Spleen (tissue), 11 donors: ENCODE measurements around the gene TSPAN9. TPM values are rescaled to one million over a fixed set of nuclear protein-coding genes. Genes with fewer than 3 reads are reported as not detected.

ENCODE experiments used
- DNase-seq: peaks from one replicate; pipeline ENCODE4 v3.0.0-alpha.2; 2020
- H3K27ac ChIP-seq, 8 donors: fragments of 200-600 bp; sonication (generic) in 7 of 8; 1 replicate in 4 of 8; 2 replicates in 4 of 8; pipeline versions ENCODE4 v1.5.0 to v1.8.0; 2016 to 2021; ENCODE audit warnings: inconsistent platforms in 4 of 8, mild to moderate bottlenecking in 4 of 8, moderate library complexity in 1 of 8
- H3K27me3 ChIP-seq, 7 donors: fragments of 200-600 bp; sonication (generic) in 6 of 7; replicated peaks in 1 of 7; 1 replicate in 4 of 7; 2 replicates in 3 of 7; pipeline versions ENCODE4 v1.5.0 to v1.8.0; 2016 to 2021; ENCODE audit warnings: inconsistent platforms in 3 of 7, mild to moderate bottlenecking in 1 of 7
- H3K36me3 ChIP-seq, 6 donors: fragments of 200-600 bp; sonication (generic) in 5 of 6; 1 replicate in 4 of 6; 2 replicates in 2 of 6; pipeline versions ENCODE4 v1.5.0 to v1.8.0; 2016 to 2021; ENCODE audit warnings: inconsistent platforms in 2 of 6
- H3K4me1 ChIP-seq, 6 donors: fragments of 200-600 bp; sonication (generic) in 5 of 6; 1 replicate in 3 of 6; 2 replicates in 3 of 6; pipeline versions ENCODE4 v1.5.0 to v1.8.0; 2016 to 2021; ENCODE audit warnings: inconsistent platforms in 3 of 6
- H3K4me3 ChIP-seq, 8 donors: fragments of 200-600 bp; sonication (generic) in 7 of 8; 1 replicate in 4 of 8; 2 replicates in 4 of 8; pipeline versions ENCODE4 v1.5.0 to v1.8.0; 2016 to 2021; ENCODE audit warnings: inconsistent platforms in 4 of 8, mild to moderate bottlenecking in 4 of 8, moderate library complexity in 2 of 8
- H3K9me3 ChIP-seq, 8 donors: fragments of 200-600 bp; sonication (generic) in 7 of 8; 1 replicate in 4 of 8; 2 replicates in 4 of 8; pipeline versions ENCODE4 v1.5.0 to v1.8.0; 2016 to 2021; ENCODE audit warnings: inconsistent platforms in 4 of 8
- POLR2A ChIP-seq, 3 donors: fragments of 450-650 bp; IDR thresholded peaks; one replicate each; pipeline ENCODE4 v1.5.1; 2017; ENCODE audit warnings: antibody characterized with exemption in 3 of 3, mild to moderate bottlenecking in 1 of 3
- POLR2AphosphoS5 ChIP-seq, 3 donors: sonication (generic); formaldehyde crosslinking; IDR thresholded peaks; one replicate each; pipeline ENCODE4 v1.5.1; 2017; ENCODE audit warnings: antibody characterized with exemption in 3 of 3
- WGBS, 5 donors: extraction: QIAGEN DNeasy Blood & Tissue Kit in 3 of 5; methylation state at CpG; one replicate each; pipeline versions ENCODE4 v1.1.5 to v1.1.7; 2013 to 2018; 5-methylcytosine and 5-hydroxymethylcytosine counted together
- intact Hi-C: fragments of 100-400 bp; cut with DNase I; formaldehyde crosslinking; loops from one replicate; pipeline ENCODE4 v1.15.0; 2023; ENCODE audit warnings: low total_unique reads
- polyA plus RNA-seq, 3 donors: library from polyadenylated mRNA; stranded (reverse); fragments of 200-250 nt; gene quantifications; one replicate each; pipeline ENCODE4 v1.2.1, GENCODE V29; 2013
- total RNA-seq, 7 donors: library from RNA; depleted of rRNA in 3 of 7; stranded (reverse); fragments of >200 nt in 3 of 7; fragmentation: NEBNext Ultra II Directional in 4 of 7; extraction: Animal tissue kit (Norgen Biotek cat#: 25700) in 4 of 7; gene quantifications; one replicate each; pipeline versions ENCODE4 v1.1.0 to v1.2.1, GENCODE V29; 2016 to 2021
- TF ChIP-seq, protein P1 (sequence below), 11 experiments: fragments of 200-600 bp in 7 of 11; fragments of 450-650 bp in 4 of 11; sonication (generic) in 4 of 11; IDR thresholded peaks in 8 of 11; conservative IDR thresholded peaks in 3 of 11; 1 replicate in 7 of 11; 2 replicates in 4 of 11; pipeline versions ENCODE4 v1.4.0 to v1.8.0; 2016 to 2021; ENCODE audit warnings: antibody characterized with exemption in 11 of 11, inconsistent platforms in 4 of 11, mild to moderate bottlenecking in 1 of 11
- donor health status: healthy with polysubstance abuse.
- donor health status: DM: no; HTN: no; CAD: no; lungs with moderate emphysema.
- donor health status: DM: no; HTN: no; CAD: no.
- donor health status: Bipolar disorder and iron deficiency.
- donor health status: healthy.
- donor health status: DM: no; HTN: no; CAD: no.
- donor health status: DM: yes; HTN: yes; CAD: no.

TSPAN9 gene
- total and polyA plus RNA-seq, 10 donors: 3.6 to 51.1 (median 32.4) TPM

DNA sequence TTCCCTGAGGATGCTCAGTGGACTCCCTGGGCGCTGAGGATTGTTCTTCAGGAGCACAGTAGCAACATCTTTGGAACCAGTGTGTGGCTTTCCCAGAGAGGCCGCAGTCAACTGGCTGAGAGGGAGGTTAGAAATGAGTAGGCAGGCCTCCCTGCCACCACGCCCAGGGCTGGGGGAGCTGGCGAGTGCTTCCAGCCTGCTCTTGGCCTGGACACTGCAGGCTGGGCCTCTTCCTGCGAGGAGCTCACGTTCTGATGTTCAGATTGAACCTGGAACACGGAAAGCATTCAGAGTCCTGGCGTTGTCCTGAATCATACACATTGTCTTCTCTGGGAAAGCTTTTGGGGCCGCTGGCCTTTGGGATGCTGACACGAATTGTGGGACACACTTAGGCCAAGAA, 15.6 kb downstream of the TSPAN9 start:
- H3K4me1 ChIP-seq: peaks cover 0 to 33% (median 14%) of the 10 kb centered on the region in 6 donors
- intact Hi-C loops: no loop called here
- peaks cover 0 to 7% (median 0%) of the 10 kb centered on the region in 8 donors for H3K9me3 ChIP-seq
- H3K36me3 ChIP-seq: no peaks in the 10 kb centered on the region
- peak overlapping the region in 2 of 8 donors; percentile 1 to 4 for H3K27ac ChIP-seq
- TF ChIP-seq POLR2AphosphoS5 (IDR thresholded peaks at IDR 0.05) (peak in 2 of 3 donors; percentile 34 to 43), POLR2A (IDR thresholded peaks at IDR 0.05) (no peak)
- DNase-seq: no peak
- no peaks in the 10 kb centered on the region for H3K27me3 ChIP-seq
- H3K4me3 ChIP-seq: no peak overlapping the region
- WGBS, 5 donors: 78 to 89% (median 85%) methylated on average over 3 to 10 of the region's 10 CpGs

DNA sequence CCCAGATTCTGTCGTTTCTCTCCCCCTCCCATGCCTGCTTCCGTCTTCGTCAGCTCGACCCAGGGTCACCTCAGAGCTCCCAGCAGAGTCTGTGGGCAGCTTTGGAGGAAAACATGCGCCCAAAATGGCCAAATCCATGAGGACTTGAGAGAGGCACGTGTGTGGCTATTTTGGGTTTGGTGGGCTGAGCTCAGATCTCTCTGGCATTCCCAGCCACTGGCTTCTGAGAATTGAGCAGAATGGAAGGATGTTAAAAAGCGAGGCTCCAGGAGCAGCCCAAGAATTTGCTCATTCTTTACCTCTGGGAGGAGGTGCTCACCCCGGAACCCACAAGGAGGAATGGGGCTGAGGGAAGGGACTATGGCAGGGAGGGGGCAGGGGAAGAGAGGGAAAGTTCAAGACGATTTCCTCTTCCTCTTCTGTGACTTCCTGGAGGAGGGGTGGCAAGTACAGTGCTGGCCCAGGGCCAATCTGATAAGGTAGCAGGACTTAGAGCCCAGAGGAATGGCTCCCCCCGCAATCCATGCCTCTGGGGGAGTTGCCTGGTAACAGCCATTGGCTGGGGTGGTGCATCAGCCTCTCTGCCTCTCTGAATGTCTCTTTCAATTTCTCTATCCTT, 20.1 kb downstream of the TSPAN9 start:
- TF ChIP-seq, protein P1, sequence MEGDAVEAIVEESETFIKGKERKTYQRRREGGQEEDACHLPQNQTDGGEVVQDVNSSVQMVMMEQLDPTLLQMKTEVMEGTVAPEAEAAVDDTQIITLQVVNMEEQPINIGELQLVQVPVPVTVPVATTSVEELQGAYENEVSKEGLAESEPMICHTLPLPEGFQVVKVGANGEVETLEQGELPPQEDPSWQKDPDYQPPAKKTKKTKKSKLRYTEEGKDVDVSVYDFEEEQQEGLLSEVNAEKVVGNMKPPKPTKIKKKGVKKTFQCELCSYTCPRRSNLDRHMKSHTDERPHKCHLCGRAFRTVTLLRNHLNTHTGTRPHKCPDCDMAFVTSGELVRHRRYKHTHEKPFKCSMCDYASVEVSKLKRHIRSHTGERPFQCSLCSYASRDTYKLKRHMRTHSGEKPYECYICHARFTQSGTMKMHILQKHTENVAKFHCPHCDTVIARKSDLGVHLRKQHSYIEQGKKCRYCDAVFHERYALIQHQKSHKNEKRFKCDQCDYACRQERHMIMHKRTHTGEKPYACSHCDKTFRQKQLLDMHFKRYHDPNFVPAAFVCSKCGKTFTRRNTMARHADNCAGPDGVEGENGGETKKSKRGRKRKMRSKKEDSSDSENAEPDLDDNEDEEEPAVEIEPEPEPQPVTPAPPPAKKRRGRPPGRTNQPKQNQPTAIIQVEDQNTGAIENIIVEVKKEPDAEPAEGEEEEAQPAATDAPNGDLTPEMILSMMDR (IDR thresholded peaks at IDR 0.05 in 8 of 11, conservative IDR thresholded peaks at IDR 0.05 in 3 of 11): no peak
- no peak for TF ChIP-seq POLR2A (IDR thresholded peaks at IDR 0.05)
- peak in 2 of 3 donors; percentile 55 to 66 for TF ChIP-seq POLR2AphosphoS5 (IDR thresholded peaks at IDR 0.05)
- DNase-seq: no peak
- no peaks in the 10 kb centered on the region for H3K27me3 ChIP-seq
- intact Hi-C loops: no loop called here
- H3K4me1 ChIP-seq: peaks cover 3 to 45% (median 27%) of the 10 kb centered on the region in 6 donors
- peak overlapping the region; percentile 16 to 78 (median 56) for H3K27ac ChIP-seq
- H3K9me3 ChIP-seq: peaks cover 0 to 35% (median 17%) of the 10 kb centered on the region in 8 donors
- H3K36me3 ChIP-seq: no peaks in the 10 kb centered on the region
- 10 to 25% (median 15%) methylated on average over 10 of the region's 10 CpGs for WGBS, 5 donors
- peak overlapping the region in 1 of 8 donors; percentile 33 for H3K4me3 ChIP-seq

DNA sequence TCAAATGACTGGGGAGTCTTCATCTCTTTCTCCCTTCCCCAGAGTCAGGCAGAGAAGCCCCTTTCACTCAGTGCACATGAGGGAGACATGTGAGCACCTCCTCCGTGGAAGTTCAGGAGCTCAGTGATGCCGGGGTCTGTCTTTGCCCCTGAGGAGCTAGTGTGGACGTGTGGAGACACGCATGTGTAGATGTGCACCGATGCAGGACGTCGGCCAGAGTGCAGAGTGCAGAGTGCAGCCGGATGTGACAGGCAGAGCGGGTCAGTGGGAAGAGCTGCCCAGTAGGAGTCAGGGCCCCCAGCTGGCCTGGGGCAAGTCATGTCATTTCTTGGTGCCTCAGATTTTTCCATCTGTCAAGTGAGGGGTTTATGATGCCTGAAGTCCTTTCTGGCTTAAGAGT, 20.7 kb downstream of the TSPAN9 start:
- Histone ChIP-seq H3K27me3 (no peaks in the 10 kb centered on the region), H3K9me3 (peaks cover 0 to 35% (median 17%) of the 10 kb centered on the region in 8 donors), H3K4me3 (peak overlapping the region in 1 of 8 donors; percentile 33), H3K36me3 (no peaks in the 10 kb centered on the region), H3K27ac (peak overlapping the region; percentile 16 to 78 (median 56)), H3K4me1 (peaks cover 3 to 47% (median 27%) of the 10 kb centered on the region in 6 donors)
- TF ChIP-seq, protein P1 (IDR thresholded peaks at IDR 0.05 in 8 of 11, conservative IDR thresholded peaks at IDR 0.05 in 3 of 11): no peak
- peak in 2 of 3 donors; percentile 29 to 49 for TF ChIP-seq POLR2AphosphoS5 (IDR thresholded peaks at IDR 0.05)
- DNase-seq: no peak
- intact Hi-C loops: no loop called here
- 29 to 54% (median 50%) methylated on average over 4 to 9 of the region's 9 CpGs for WGBS, 5 donors

GRCh38 chr12:3098436-3098835, 21.3 kb downstream of the TSPAN9 start:
- intact Hi-C loops: no loop called here
- H3K36me3 ChIP-seq: no peaks in the 10 kb centered on the region
- TF ChIP-seq POLR2AphosphoS5 (IDR thresholded peaks at IDR 0.05): no peak
- TF ChIP-seq, protein P1 (IDR thresholded peaks at IDR 0.05 in 8 of 11, conservative IDR thresholded peaks at IDR 0.05 in 3 of 11): no peak
- no peak for TF ChIP-seq POLR2A (IDR thresholded peaks at IDR 0.05)
- peaks cover 3 to 53% (median 29%) of the 10 kb centered on the region in 6 donors for H3K4me1 ChIP-seq
- DNase-seq: no peak
- WGBS, 5 donors: 64 to 85% (median 75%) methylated on average over 5 of the region's 5 CpGs
- H3K9me3 ChIP-seq: peaks cover 0 to 35% (median 17%) of the 10 kb centered on the region in 8 donors
- H3K27ac ChIP-seq: peak overlapping the region in 7 of 8 donors; percentile 16 to 78 (median 56)
- H3K27me3 ChIP-seq: no peaks in the 10 kb centered on the region
- no peak overlapping the region for H3K4me3 ChIP-seq
